Activated naive CD8-positive, alpha-beta T cell treated with anti-CD3 and anti-CD28 coated beads, Interleukin-2, amount 10 ng/mL, durations not matched to agents 7 days and 5 days (primary cell): ENCODE results near the gene GRID2. TPM values are rescaled to one million over a fixed set of nuclear protein-coding genes. Genes with fewer than 3 reads are reported as not detected.
A peak's percentile ranks its signal among the peaks of the same experiment; 100 is the strongest.

Source experiments
- ATAC-seq: fragments of 150-1000 bp; cut with Tn5 transposase; one replicate; pipeline ENCODE4 v1.10.0; 2021; ENCODE audit warnings: low read depth, moderate library complexity
- POLR2A ChIA-PET: fragments of 350-600 bp; sonication (Branson Sonifier 250); formaldehyde crosslinking; loops from one replicate; lab custom pipeline; 2021; ENCODE audit warnings: antibody characterized with exemption; lab: Charles Lee
- DNase-seq: peaks from one replicate; pipeline ENCODE4 v3.0.0; 2021
- H3K27ac Mint-ChIP-seq: one replicate; pipeline ENCODE4 v1.8.0; 2022; ENCODE audit warnings: mild to moderate bottlenecking, mixed read lengths
- H3K27me3 Mint-ChIP-seq: one replicate; pipeline ENCODE4 v1.8.0; 2022; ENCODE audit warnings: mild to moderate bottlenecking, moderate library complexity, mixed read lengths
- H3K36me3 Mint-ChIP-seq: one replicate; pipeline ENCODE4 v1.8.0; 2021; ENCODE audit warnings: mild to moderate bottlenecking, mixed read lengths
- H3K4me1 Mint-ChIP-seq: one replicate; pipeline ENCODE4 v1.8.0; 2021; ENCODE audit warnings: mixed read lengths
- H3K4me3 Mint-ChIP-seq: one replicate; pipeline ENCODE4 v1.8.0; 2022; ENCODE audit warnings: mild to moderate bottlenecking, moderate library complexity, mixed read lengths
- H3K9me3 Mint-ChIP-seq: one replicate; pipeline ENCODE4 v1.8.0; 2021; ENCODE audit warnings: mixed read lengths
- total RNA-seq, 2 experiments: library from RNA; stranded (reverse); gene quantifications; one replicate each; pipeline ENCODE4 v1.2.3, GENCODE V29; 2021

The GRID2 gene
- total RNA-seq = not detected

DNA sequence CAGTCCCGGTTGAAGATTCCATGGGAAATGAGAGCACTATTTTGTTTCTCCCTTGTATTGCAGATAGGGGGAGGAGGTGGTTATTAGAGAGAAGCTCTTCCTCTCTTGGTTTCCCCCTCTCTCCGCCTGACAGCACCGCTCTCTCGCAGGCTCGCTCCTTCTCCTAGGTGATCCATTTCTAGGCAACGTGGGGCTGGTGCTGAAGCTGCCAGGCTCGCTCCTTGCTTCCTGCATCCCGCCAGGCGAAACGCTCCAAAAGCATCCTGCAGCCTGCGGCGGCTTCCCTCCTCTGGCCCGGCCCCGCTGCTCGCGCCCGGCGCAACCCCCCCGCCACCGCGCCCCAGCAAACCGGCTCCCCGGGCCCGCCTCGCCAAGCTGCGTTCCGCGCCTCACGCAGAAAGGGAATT is at the start of gene GRID2:
GRID2 (plus strand) TSS at position 346 of the 407 bp plus-strand sequence.
- Mint-ChIP-seq H3K27ac (peak within 1 kb of the TSS; percentile 65), H3K4me1 (peaks cover 2% of the 10 kb centered on the region), H3K4me3 (peak within 1 kb of the TSS; percentile 30), H3K9me3 (peaks cover 1% of the 10 kb centered on the region), H3K27me3 (peaks cover 41% of the 10 kb centered on the region), H3K36me3 (no peaks in the 10 kb centered on the region)
- DNase-seq = no peak
- POLR2A ChIA-PET = no interaction called here
- ATAC-seq = no peak

DNA sequence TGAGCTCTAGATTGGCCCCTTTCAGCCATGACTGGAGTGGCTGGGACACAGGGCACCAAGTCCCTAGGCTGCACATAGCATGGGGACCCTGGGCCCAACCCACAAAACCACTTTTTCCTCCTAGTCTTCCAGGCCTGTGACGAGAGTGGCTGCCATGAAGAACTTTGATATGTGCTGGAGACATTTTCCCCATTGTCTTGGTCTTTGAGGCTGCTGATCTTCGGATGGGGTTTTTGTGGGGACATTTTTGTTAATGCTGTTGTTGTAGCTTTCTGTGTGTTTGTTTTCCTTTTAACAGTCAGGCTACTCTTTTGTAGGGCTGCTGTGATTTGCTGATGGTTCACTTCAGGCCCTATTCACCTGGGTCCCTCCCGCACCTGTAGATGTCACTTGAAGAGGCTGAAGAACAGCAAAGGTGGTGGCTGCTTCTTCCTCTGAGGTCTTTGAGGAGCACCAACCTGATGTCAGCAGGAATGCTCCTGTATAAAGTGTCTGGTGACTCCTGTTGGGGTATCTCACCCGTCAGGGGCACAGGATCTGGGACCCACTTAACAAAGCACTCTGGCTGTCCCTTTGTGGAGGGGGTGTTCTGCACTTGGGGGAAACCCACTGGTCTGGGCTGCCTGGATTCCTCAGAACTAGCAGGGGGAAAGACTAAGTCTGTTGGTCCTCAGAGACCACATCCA is 49.6 kb upstream of the GRID2 start:
- no peaks in the 10 kb centered on the region for H3K36me3 Mint-ChIP-seq
- no peak for ATAC-seq
- H3K4me1 Mint-ChIP-seq = no peaks in the 10 kb centered on the region

DNA sequence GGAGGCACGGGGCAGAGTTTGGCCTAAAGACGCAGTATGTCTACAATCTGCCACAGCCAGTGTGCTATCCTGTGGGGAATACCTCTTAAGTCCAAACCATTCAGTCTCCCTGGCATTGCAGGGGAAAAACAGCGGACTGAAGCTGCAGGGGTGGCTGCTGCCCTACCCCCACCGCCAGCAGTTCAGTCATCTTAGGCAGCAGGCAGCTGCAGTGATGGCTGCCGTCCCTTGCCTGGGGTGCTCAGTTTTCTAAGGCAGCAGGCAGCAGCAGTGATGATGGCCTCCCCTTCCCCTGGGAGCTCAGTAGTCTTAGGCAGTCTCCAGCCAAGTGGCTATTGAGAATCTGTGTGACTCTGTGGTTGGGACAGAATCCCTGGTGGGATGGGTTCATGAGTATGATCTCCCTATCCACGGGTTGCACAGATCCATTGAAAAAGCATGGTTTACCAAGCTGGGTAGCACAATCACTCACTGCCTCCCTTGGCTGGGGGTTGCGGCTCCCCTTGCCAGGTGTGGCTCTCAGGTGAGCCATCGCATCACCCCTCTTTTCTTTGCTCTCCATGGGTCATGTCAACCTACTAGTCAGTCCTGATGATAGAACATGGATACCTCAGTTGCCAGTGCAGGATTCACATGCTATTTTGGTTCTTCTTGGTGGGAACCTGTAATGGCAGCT is 48.9 kb upstream of the GRID2 start:
- no peak overlapping the region for H3K4me3 Mint-ChIP-seq
- no peaks in the 10 kb centered on the region for H3K36me3 Mint-ChIP-seq
- POLR2A ChIA-PET = no interaction called here
- ATAC-seq (no peak), DNase-seq (no peak)
- H3K9me3 Mint-ChIP-seq = peaks cover 7% of the 10 kb centered on the region
- no peaks in the 10 kb centered on the region for H3K4me1 Mint-ChIP-seq
- H3K27me3 Mint-ChIP-seq = no peaks in the 10 kb centered on the region
- H3K27ac Mint-ChIP-seq = no peak overlapping the region

More for the DNA sequence above, 49.6 kb upstream of the GRID2 start:
- peaks cover 7% of the 10 kb centered on the region for H3K9me3 Mint-ChIP-seq
- POLR2A ChIA-PET = no interaction called here
- H3K4me3 Mint-ChIP-seq = no peak overlapping the region
- H3K27ac Mint-ChIP-seq = no peak overlapping the region
- no peak for DNase-seq
- H3K27me3 Mint-ChIP-seq = no peaks in the 10 kb centered on the region

DNA sequence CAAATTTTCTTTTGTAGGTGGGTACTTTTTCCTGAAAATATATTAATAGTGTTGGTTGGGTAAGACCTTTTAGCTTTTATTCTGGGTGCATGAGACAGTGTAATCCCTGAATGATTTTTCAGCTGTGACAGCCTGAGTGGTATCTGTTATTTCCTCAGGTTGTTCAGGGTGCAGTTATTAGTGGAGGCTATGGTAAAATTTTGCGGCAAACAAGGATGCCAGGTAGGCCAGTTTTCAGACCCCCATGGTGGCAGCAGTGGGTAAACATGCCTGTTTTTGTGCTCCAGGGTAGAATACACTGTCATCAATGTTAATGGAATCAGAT is 47.9 kb upstream of the GRID2 start:
- ATAC-seq = no peak
- no peak for DNase-seq
- Mint-ChIP-seq H3K27ac (no peak overlapping the region), H3K4me1 (no peaks in the 10 kb centered on the region), H3K9me3 (peaks cover 6% of the 10 kb centered on the region), H3K36me3 (no peaks in the 10 kb centered on the region), H3K27me3 (no peaks in the 10 kb centered on the region), H3K4me3 (no peak overlapping the region)
- POLR2A ChIA-PET = no interaction called here

DNA sequence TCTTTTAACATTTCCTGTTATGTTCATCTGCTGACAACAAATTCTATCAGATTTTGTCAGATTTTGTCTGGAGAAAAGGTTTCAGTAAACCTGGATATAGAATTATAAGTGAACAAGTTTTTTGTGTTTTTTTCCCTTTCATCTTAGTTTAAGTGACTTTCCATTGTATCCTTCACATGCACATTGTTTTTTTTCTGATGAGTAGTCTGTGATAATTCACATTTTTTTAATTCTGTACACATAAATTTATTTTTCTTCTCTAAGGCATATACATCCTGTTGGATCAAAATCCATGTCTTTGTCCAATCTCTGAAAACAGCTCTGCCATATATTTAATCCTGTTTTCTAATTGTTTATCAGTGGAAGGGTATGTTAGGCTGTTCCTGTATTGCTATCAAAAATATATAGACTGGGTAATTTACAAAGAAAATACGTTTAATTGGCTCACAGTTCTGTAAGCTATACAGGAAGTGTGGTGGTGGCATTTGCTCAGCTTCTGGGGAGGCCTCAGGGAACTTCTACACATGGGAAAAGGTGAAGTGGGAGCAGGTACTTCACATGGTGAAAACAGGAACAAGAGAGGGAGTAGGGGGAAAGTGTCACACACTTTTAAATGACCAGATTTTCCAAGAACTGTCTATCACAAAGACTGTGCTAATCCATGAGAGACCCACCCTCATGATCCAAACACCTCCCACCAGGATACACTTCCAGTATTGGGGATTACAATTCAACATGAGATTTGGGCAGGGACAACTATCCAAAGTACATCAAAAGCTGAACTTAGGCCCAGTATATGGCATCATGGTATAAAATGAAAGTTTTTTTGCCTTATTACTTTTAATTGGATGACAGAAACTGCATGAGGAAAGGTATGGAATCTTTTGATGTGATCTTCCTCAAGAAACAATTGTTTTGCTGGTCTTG is 45.6 kb upstream of the GRID2 start:
- Mint-ChIP-seq H3K36me3 (no peaks in the 10 kb centered on the region), H3K9me3 (no peaks in the 10 kb centered on the region), H3K4me1 (no peaks in the 10 kb centered on the region), H3K4me3 (no peak overlapping the region), H3K27me3 (no peaks in the 10 kb centered on the region), H3K27ac (no peak overlapping the region)
- DNase-seq (no peak), ATAC-seq (no peak)
- POLR2A ChIA-PET = no interaction called here

DNA sequence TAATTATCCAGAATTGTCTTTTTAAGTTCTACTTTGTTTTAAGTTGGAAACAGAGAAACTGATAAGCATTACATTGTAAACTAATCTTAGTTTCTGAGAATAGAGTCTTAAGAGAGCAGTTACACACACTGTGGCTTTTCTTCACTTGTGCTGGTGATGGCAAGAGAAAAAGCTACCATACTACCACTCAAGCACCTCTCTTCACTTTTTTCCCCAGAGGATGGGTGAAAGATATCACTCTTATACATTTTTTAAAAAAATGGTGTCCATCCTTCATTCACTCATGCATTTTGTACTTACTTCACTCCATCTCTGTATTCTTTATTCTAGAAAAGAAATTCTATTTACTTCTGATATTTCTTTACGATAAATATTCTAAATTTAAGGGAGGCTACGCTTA is 42.5 kb upstream of the GRID2 start:
- no peak for ATAC-seq
- no peak overlapping the region for H3K4me3 Mint-ChIP-seq
- POLR2A ChIA-PET = no interaction called here

DNA sequence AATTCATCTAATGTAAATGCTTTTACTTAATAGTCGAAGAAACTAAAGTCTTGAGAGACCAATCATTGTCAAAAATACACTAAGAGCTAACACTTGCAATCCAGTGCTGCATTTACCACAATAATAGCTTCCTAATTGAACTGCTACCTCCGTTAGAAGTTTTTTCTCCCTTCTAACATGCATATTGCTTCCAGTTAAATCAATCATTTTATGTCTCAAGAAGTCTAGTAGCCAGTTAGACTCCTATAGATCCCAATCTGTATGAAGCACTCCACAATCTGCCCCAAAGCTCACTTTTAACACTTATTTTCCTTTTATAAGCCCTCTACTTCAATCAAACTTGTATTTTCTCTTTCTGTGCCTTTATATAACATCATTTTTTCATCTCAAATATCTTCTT is 41.4 kb upstream of the GRID2 start:
- ATAC-seq = no peak
- no peaks in the 10 kb centered on the region for H3K27me3 Mint-ChIP-seq
- no peak overlapping the region for H3K4me3 Mint-ChIP-seq
- H3K4me1 Mint-ChIP-seq = no peaks in the 10 kb centered on the region
- POLR2A ChIA-PET = no interaction called here
- no peaks in the 10 kb centered on the region for H3K36me3 Mint-ChIP-seq
- DNase-seq = no peak
- H3K9me3 Mint-ChIP-seq = no peaks in the 10 kb centered on the region
- no peak overlapping the region for H3K27ac Mint-ChIP-seq

More for the DNA sequence above, 42.5 kb upstream of the GRID2 start:
- Mint-ChIP-seq H3K27me3 (no peaks in the 10 kb centered on the region), H3K9me3 (no peaks in the 10 kb centered on the region), H3K27ac (no peak overlapping the region), H3K36me3 (no peaks in the 10 kb centered on the region), H3K4me1 (no peaks in the 10 kb centered on the region)
- no peak for DNase-seq

DNA sequence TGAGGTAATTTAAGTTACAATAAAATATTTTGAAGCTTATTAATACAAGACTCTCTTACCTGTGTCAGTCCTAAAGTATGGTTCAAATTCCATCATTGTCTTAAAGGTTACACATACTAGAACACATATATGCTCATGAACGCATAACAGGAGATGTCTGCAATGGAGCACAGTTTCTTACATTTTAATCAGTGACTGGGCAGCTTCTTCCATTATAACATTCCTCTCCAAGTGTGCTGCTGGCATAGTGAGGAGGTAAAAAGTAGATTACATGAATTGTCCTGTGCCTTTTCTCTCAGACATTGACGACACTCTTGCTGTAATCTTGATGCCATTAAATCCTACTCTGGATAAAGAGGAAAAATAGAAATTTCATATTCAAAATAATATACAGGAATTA is 40.8 kb upstream of the GRID2 start:
- Mint-ChIP-seq H3K9me3 (no peaks in the 10 kb centered on the region), H3K27ac (no peak overlapping the region), H3K27me3 (no peaks in the 10 kb centered on the region), H3K36me3 (no peaks in the 10 kb centered on the region), H3K4me3 (no peak overlapping the region), H3K4me1 (no peaks in the 10 kb centered on the region)
- POLR2A ChIA-PET = no interaction called here
- ATAC-seq (no peak), DNase-seq (no peak)

DNA sequence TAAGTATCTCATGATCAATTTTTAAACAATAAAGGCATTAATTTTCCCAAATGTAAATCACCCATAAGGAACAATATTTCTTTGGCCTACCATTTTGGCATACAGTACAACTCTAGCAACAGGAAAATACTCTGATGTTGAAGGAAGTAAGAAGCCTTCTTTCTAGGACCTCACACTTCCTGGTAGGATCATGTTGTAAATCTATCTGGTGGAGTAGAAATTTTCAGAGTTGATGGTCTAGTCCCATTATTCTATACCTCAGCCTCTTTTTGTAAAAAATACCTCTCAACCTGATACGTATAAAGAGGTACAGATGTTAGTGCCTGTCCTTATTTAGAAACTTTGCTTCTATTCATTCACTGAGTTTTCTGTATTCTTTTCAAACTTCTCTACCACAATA is 40.2 kb upstream of the GRID2 start:
- H3K4me3 Mint-ChIP-seq = no peak overlapping the region
- H3K9me3 Mint-ChIP-seq = no peaks in the 10 kb centered on the region
- H3K36me3 Mint-ChIP-seq = no peaks in the 10 kb centered on the region
- no peak for DNase-seq
- ATAC-seq = no peak
- H3K4me1 Mint-ChIP-seq = no peaks in the 10 kb centered on the region
- no peaks in the 10 kb centered on the region for H3K27me3 Mint-ChIP-seq
- no peak overlapping the region for H3K27ac Mint-ChIP-seq
- POLR2A ChIA-PET = no interaction called here

DNA sequence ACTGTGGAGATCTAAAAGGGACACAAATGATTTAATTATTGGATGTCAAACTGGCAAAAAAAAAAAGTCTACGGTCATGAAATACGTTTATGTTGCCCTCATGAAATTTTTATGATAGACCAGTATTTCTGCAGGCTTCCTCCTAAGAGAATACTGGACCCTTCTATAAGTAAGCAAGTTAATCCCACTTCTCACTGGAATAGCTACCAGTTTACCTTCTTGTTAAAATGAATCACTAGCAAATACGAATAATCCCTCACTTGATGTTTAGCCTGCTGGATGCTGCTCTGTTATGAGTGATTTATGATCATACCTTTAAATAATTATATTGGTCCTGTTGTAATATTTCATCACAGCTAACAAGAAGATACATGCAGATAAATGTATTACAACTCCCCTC is 39.6 kb upstream of the GRID2 start:
- H3K4me3 Mint-ChIP-seq = no peak overlapping the region
- H3K27me3 Mint-ChIP-seq = no peaks in the 10 kb centered on the region
- no peak for DNase-seq
- no peak for ATAC-seq
- H3K9me3 Mint-ChIP-seq = no peaks in the 10 kb centered on the region
- POLR2A ChIA-PET = no interaction called here
- H3K36me3 Mint-ChIP-seq = no peaks in the 10 kb centered on the region
- H3K27ac Mint-ChIP-seq = no peak overlapping the region
- H3K4me1 Mint-ChIP-seq = no peaks in the 10 kb centered on the region

DNA sequence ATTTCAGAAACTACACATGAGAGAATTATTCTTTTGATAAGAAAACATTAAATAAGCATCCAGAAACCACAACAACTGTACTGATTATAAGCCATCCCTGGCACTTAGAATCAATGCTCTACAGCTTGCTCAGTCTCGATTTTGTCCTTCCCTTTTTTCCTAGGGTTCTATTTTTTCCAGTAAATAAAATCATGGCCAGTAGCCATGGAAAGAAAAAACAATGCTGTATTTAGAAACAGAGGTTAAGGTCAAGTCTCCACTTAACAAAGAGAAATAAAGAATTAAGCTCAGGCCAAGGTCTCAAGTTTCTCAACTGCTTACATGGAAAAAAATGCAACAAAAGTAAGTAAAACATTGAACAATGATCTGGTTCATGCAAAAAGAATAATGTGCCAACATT is 38.7 kb upstream of the GRID2 start:
- no peak for DNase-seq
- no peak for ATAC-seq
- H3K9me3 Mint-ChIP-seq = no peaks in the 10 kb centered on the region
- H3K27ac Mint-ChIP-seq = no peak overlapping the region
- no peak overlapping the region for H3K4me3 Mint-ChIP-seq
- H3K27me3 Mint-ChIP-seq = no peaks in the 10 kb centered on the region
- POLR2A ChIA-PET = no interaction called here
- H3K36me3 Mint-ChIP-seq = no peaks in the 10 kb centered on the region
- H3K4me1 Mint-ChIP-seq = no peaks in the 10 kb centered on the region

DNA sequence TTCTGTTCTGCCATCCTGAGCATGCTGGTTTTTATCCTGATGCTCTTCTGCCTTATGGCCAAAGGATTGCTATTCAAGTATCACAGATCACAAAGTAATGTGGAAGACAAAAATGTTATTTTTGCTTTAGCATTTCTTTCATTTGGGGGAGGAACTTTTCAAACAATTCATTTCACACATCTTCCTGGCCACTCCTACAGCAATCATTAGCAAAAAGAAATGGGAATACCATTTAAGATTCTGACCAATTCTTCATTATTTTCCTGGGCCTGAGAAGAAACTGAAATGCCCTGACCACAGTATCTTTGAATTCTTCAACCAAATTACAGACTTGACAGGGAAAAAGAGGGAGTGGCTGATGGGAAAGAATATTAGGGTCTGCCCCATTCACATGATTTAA is 38.0 kb upstream of the GRID2 start:
- no peak for ATAC-seq
- no peak for DNase-seq
- no peaks in the 10 kb centered on the region for H3K27me3 Mint-ChIP-seq
- no peaks in the 10 kb centered on the region for H3K36me3 Mint-ChIP-seq
- POLR2A ChIA-PET = no interaction called here
- H3K9me3 Mint-ChIP-seq = no peaks in the 10 kb centered on the region
- no peak overlapping the region for H3K27ac Mint-ChIP-seq
- no peaks in the 10 kb centered on the region for H3K4me1 Mint-ChIP-seq
- no peak overlapping the region for H3K4me3 Mint-ChIP-seq

DNA sequence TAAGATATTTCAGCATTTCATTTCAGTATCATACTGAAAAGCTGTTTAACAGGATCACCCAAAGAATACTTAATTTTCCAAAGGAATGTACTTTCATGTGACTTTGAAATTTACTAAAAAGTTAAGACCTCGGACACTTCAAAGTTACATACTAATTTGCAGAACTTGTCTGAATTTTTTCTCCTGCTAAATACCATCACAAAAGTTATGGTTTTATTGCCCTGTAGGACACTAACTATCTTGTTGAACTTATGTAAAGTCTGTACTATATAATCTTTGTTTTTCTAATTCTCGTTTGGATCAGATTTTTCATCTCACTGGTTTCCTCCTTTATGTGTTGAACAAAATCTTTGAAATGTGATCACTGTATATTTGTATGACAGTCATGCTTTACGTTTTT is 37.2 kb upstream of the GRID2 start:
- POLR2A ChIA-PET = no interaction called here
- no peaks in the 10 kb centered on the region for H3K9me3 Mint-ChIP-seq
- ATAC-seq (no peak), DNase-seq (no peak)
- no peaks in the 10 kb centered on the region for H3K27me3 Mint-ChIP-seq
- no peak overlapping the region for H3K27ac Mint-ChIP-seq
- no peak overlapping the region for H3K4me3 Mint-ChIP-seq
- no peaks in the 10 kb centered on the region for H3K4me1 Mint-ChIP-seq
- H3K36me3 Mint-ChIP-seq = no peaks in the 10 kb centered on the region

DNA sequence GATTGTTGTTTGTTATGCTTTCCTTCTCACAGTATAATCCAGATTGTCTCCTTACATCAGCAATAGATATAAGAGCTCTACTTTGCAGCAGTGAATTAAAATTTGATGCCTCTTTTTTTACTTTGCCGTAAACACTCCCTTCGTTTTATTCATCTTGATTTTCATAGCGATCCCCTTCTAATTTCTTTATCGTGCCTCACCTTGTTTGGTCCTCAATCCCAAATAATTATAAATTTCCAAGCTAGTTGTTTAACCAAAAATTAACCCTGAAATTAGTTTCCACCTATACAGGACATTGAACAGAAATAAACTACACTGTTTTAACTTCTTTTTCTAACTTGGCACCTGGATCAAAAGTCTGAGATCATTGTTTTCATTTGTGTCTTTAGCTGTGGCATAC is 35.1 kb upstream of the GRID2 start:
- DNase-seq = no peak
- no peak overlapping the region for H3K4me3 Mint-ChIP-seq
- no peak overlapping the region for H3K27ac Mint-ChIP-seq
- H3K4me1 Mint-ChIP-seq = no peaks in the 10 kb centered on the region
- POLR2A ChIA-PET = no interaction called here
- H3K27me3 Mint-ChIP-seq = no peaks in the 10 kb centered on the region
- no peaks in the 10 kb centered on the region for H3K36me3 Mint-ChIP-seq
- ATAC-seq = no peak
- H3K9me3 Mint-ChIP-seq = no peaks in the 10 kb centered on the region
